GM23338 (cell line): ENCODE results near the gene ARAF. TPM values are rescaled to one million over a fixed set of nuclear protein-coding genes. Genes with fewer than 3 reads are reported as not detected.

ENCODE experiments used
- ATAC-seq: fragments of 200-7000 bp; cut with Tn5 transposase; 3 replicates; pipeline ENCODE4 v1.9.1; 2020
- DNase-seq: peaks from one replicate; pipeline ENCODE4 v3.0.0-alpha.2; 2015; ENCODE audit warnings: low spot score
- H2AFZ ChIP-seq: fragments of 200-600 bp; sonication (generic); 2 replicates; pipeline ENCODE4 v1.8.0; 2016; ENCODE audit warnings: antibody characterized with exemption, mild to moderate bottlenecking, moderate library complexity
- H3F3A ChIP-seq: fragments of 200-600 bp; sonication (generic); replicated peaks from 2 replicates; pipeline ENCODE4 v1.8.0; 2017; ENCODE audit warnings: antibody characterized with exemption, mixed run types, low read depth
- H3K27ac ChIP-seq: fragments of 200-600 bp; sonication (generic); 2 replicates; pipeline ENCODE4 v1.6.1; 2016; ENCODE audit warnings: low read depth
- H3K27me3 ChIP-seq: fragments of 200-600 bp; sonication (generic); 2 replicates; pipeline ENCODE4 v1.8.0; 2016; ENCODE audit warnings: mild to moderate bottlenecking, mixed run types, moderate library complexity; ENCODE audit not compliant: insufficient read depth
- H3K36me3 ChIP-seq: fragments of 200-600 bp; sonication (generic); 2 replicates; pipeline ENCODE4 v1.8.0; 2016; ENCODE audit warnings: mild to moderate bottlenecking; ENCODE audit not compliant: insufficient read depth
- H3K4me1 ChIP-seq: fragments of 200-600 bp; sonication (generic); 2 replicates; pipeline ENCODE4 v1.8.0; 2016; ENCODE audit warnings: mild to moderate bottlenecking, moderate library complexity; ENCODE audit not compliant: insufficient read depth
- H3K4me2 ChIP-seq: fragments of 200-600 bp; sonication (generic); 2 replicates; pipeline ENCODE4 v1.7.1; 2017; ENCODE audit warnings: mixed run types
- H3K4me3 ChIP-seq: fragments of 200-600 bp; sonication (generic); 2 replicates; pipeline ENCODE4 v1.6.1; 2016; ENCODE audit warnings: mixed run types
- H3K79me2 ChIP-seq: fragments of 200-600 bp; sonication (generic); replicated peaks from 2 replicates; pipeline ENCODE4 v1.8.0; 2017; ENCODE audit warnings: mild to moderate bottlenecking; ENCODE audit not compliant: insufficient read depth
- H3K9me2 ChIP-seq: fragments of 200-600 bp; sonication (generic); 2 replicates; pipeline ENCODE4 v1.8.0; 2017; ENCODE audit not compliant: insufficient read depth
- H4K20me1 ChIP-seq: fragments of 200-600 bp; sonication (generic); replicated peaks from 2 replicates; pipeline ENCODE4 v1.8.0; 2017; ENCODE audit warnings: mild to moderate bottlenecking; ENCODE audit not compliant: insufficient read depth
- H3K27ac Mint-ChIP-seq: 2 replicates; pipeline ENCODE4 v1.8.0; 2020; ENCODE audit warnings: inconsistent platforms, mild to moderate bottlenecking, moderate library complexity, mixed read lengths
- H3K27me3 Mint-ChIP-seq: 3 replicates; pipeline ENCODE4 v1.8.0; 2022; ENCODE audit warnings: low read depth, mild to moderate bottlenecking, moderate library complexity, mixed read lengths, inconsistent platforms; ENCODE audit not compliant: insufficient read depth, poor library complexity
- H3K36me3 Mint-ChIP-seq: 3 replicates; pipeline ENCODE4 v1.8.0; 2021; ENCODE audit warnings: low read depth, mild to moderate bottlenecking, inconsistent platforms, moderate library complexity, mixed read lengths
- H3K4me1 Mint-ChIP-seq: 3 replicates; pipeline ENCODE4 v1.8.0; 2020; ENCODE audit warnings: mild to moderate bottlenecking, inconsistent platforms, mixed read lengths
- H3K4me3 Mint-ChIP-seq: 3 replicates; pipeline ENCODE4 v1.8.0; 2021; ENCODE audit warnings: moderate library complexity, mild to moderate bottlenecking, inconsistent platforms, mixed read lengths
- H3K9me3 Mint-ChIP-seq: 3 replicates; pipeline ENCODE4 v1.8.0; 2020; ENCODE audit warnings: moderate library complexity, mild to moderate bottlenecking, inconsistent platforms, mixed read lengths
- CREB1 ChIP-seq: fragments of 250-450 bp; sonication (Bioruptor Pico); IDR thresholded peaks from 2 replicates; pipeline ENCODE4 v1.5.0; 2020; ENCODE audit warnings: low read depth, mild to moderate bottlenecking, moderate library complexity
- EZH2 ChIP-seq: fragments of 200-600 bp; sonication (generic); IDR thresholded peaks from one replicate; pipeline ENCODE4 v1.8.0; 2017; ENCODE audit warnings: antibody characterized with exemption, mild to moderate bottlenecking, low read depth; ENCODE audit not compliant: unreplicated experiment
- EZH2phosphoT487 ChIP-seq: fragments of 200-600 bp; sonication (generic); IDR thresholded peaks from one replicate; pipeline ENCODE4 v1.8.1; 2018; ENCODE audit warnings: antibody characterized with exemption; ENCODE audit not compliant: unreplicated experiment
- JUNB ChIP-seq: IDR thresholded peaks from one replicate; pipeline ENCODE4 v1.6.1; 2016; ENCODE audit warnings: antibody characterized with exemption; ENCODE audit not compliant: unreplicated experiment
- NANOG ChIP-seq: IDR thresholded peaks from 2 replicates; pipeline ENCODE4 v1.6.1; 2016; ENCODE audit warnings: antibody characterized with exemption, borderline replicate concordance
- POLR2AphosphoS5 ChIP-seq: IDR thresholded peaks from 2 replicates; pipeline ENCODE4 v1.6.1; 2016; ENCODE audit warnings: antibody characterized with exemption, low read depth
- STAT1 ChIP-seq: IDR thresholded peaks from one replicate; pipeline ENCODE4 v1.6.1; 2016; ENCODE audit warnings: antibody characterized with exemption; ENCODE audit not compliant: unreplicated experiment
- ZNF114 ChIP-seq: fragments of 250-450 bp; sonication (Bioruptor Pico); IDR thresholded peaks from 2 replicates; pipeline ENCODE4 v1.5.0; 2020; ENCODE audit warnings: mild to moderate bottlenecking, moderate library complexity
- ZNF331 ChIP-seq: fragments of 250-450 bp; sonication (Bioruptor Pico); IDR thresholded peaks from 2 replicates; pipeline ENCODE4 v1.5.0; 2020; ENCODE audit warnings: low read depth, mild to moderate bottlenecking, moderate library complexity
- polyA plus RNA-seq: library from polyadenylated mRNA; unstranded; fragments of >200 nt; fragmentation: Nextera tagmentation; extraction: Ambion mirVana; gene quantifications from 2 replicates; pipeline ENCODE4 v1.2.1, GENCODE V29; 2016
- total RNA-seq: library from RNA; depleted of rRNA; stranded (reverse); fragments of >200 nt; shearing (Covaris generic); gene quantifications from 2 replicates; pipeline ENCODE4 v1.2.3, GENCODE V29; 2014
- TF ChIP-seq, protein P1 (sequence below), 2 experiments: fragments of 200-600 bp in 1 of 2; sonication (generic) in 1 of 2; conservative IDR thresholded peaks; 2 replicates each; pipeline versions ENCODE4 v1.5.1 to v1.6.1; 2016 to 2017; ENCODE audit warnings: antibody characterized with exemption in 2 of 2, low read depth in 2 of 2, mild to moderate bottlenecking in 2 of 2, moderate library complexity in 1 of 2
- TF ChIP-seq, protein P2 (sequence below): IDR thresholded peaks from 2 replicates; pipeline ENCODE4 v1.6.1; 2016; ENCODE audit warnings: antibody characterized with exemption
- TF ChIP-seq, protein P3 (sequence below): fragments of 250-450 bp; sonication (Bioruptor Pico); IDR thresholded peaks from 2 replicates; pipeline ENCODE4 v1.5.0; 2020; ENCODE audit warnings: mild to moderate bottlenecking, moderate library complexity
- TF ChIP-seq, protein P4 (sequence below): IDR thresholded peaks from one replicate; pipeline ENCODE4 v1.6.1; 2018; ENCODE audit warnings: antibody characterized with exemption; ENCODE audit not compliant: unreplicated experiment

Gene ARAF
- total and polyA plus RNA-seq, 2 experiments from 2014 or later: 28.2 to 43.9 TPM

DNA sequence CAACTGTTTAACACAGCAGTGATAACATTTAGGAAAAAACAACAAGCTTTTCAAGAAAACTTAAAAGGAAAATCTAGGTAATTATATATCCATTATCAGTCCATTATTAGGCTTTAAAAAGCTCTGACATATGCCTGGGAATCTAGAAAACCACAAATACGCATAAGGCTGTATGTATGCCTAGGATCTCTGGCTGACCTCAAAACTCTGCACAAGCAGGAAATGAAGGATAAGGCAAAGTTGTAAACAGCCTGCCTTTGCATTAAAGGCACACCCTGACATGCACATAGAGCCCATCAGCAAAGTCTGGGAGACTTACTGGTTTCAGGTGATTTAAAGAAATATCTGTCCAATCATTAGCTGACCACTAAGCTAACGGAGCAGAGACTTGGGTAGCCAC, 35.3 kb downstream of the ARAF start:
- Mint-ChIP-seq H3K9me3 (no peaks in the 10 kb centered on the region), H3K27me3 (no peaks in the 10 kb centered on the region), H3K36me3 (peaks cover 7% of the 10 kb centered on the region; the same call in 2 of the 3 replicates), H3K27ac (no peak overlapping the region), H3K4me1 (no peaks in the 10 kb centered on the region), H3K4me3 (no peak overlapping the region)
- ATAC-seq (no peak), DNase-seq (no peak)
- Histone ChIP-seq H3K79me2 (no peaks in the 10 kb centered on the region), H3K9me2 (no peaks in the 10 kb centered on the region), H4K20me1 (no peaks in the 10 kb centered on the region), H2AFZ (no peak overlapping the region), H3K4me3 (no peak overlapping the region), H3K36me3 (no peaks in the 10 kb centered on the region), H3K27ac (no peak overlapping the region), H3K27me3 (no peaks in the 10 kb centered on the region), H3K4me2 (no peak overlapping the region), H3K4me1 (no peaks in the 10 kb centered on the region), H3F3A (no peaks in the 10 kb centered on the region)
- TF ChIP-seq, protein P1, sequence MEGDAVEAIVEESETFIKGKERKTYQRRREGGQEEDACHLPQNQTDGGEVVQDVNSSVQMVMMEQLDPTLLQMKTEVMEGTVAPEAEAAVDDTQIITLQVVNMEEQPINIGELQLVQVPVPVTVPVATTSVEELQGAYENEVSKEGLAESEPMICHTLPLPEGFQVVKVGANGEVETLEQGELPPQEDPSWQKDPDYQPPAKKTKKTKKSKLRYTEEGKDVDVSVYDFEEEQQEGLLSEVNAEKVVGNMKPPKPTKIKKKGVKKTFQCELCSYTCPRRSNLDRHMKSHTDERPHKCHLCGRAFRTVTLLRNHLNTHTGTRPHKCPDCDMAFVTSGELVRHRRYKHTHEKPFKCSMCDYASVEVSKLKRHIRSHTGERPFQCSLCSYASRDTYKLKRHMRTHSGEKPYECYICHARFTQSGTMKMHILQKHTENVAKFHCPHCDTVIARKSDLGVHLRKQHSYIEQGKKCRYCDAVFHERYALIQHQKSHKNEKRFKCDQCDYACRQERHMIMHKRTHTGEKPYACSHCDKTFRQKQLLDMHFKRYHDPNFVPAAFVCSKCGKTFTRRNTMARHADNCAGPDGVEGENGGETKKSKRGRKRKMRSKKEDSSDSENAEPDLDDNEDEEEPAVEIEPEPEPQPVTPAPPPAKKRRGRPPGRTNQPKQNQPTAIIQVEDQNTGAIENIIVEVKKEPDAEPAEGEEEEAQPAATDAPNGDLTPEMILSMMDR (conservative IDR thresholded peaks at IDR 0.05; ENCODE audit: low read depth in 2 of 2): no peak
- TF ChIP-seq ZNF331 (no peak), POLR2AphosphoS5 (no peak), CREB1 (CRISPR knock-in tag) (no peak), NANOG (no peak), STAT1 (no peak), JUNB (no peak), EZH2phosphoT487 (no peak), EZH2 (no peak), ZNF114 (CRISPR knock-in tag) (no peak)
- TF ChIP-seq, protein P2, sequence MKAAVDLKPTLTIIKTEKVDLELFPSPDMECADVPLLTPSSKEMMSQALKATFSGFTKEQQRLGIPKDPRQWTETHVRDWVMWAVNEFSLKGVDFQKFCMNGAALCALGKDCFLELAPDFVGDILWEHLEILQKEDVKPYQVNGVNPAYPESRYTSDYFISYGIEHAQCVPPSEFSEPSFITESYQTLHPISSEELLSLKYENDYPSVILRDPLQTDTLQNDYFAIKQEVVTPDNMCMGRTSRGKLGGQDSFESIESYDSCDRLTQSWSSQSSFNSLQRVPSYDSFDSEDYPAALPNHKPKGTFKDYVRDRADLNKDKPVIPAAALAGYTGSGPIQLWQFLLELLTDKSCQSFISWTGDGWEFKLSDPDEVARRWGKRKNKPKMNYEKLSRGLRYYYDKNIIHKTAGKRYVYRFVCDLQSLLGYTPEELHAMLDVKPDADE: no peak
- TF ChIP-seq, protein P3, sequence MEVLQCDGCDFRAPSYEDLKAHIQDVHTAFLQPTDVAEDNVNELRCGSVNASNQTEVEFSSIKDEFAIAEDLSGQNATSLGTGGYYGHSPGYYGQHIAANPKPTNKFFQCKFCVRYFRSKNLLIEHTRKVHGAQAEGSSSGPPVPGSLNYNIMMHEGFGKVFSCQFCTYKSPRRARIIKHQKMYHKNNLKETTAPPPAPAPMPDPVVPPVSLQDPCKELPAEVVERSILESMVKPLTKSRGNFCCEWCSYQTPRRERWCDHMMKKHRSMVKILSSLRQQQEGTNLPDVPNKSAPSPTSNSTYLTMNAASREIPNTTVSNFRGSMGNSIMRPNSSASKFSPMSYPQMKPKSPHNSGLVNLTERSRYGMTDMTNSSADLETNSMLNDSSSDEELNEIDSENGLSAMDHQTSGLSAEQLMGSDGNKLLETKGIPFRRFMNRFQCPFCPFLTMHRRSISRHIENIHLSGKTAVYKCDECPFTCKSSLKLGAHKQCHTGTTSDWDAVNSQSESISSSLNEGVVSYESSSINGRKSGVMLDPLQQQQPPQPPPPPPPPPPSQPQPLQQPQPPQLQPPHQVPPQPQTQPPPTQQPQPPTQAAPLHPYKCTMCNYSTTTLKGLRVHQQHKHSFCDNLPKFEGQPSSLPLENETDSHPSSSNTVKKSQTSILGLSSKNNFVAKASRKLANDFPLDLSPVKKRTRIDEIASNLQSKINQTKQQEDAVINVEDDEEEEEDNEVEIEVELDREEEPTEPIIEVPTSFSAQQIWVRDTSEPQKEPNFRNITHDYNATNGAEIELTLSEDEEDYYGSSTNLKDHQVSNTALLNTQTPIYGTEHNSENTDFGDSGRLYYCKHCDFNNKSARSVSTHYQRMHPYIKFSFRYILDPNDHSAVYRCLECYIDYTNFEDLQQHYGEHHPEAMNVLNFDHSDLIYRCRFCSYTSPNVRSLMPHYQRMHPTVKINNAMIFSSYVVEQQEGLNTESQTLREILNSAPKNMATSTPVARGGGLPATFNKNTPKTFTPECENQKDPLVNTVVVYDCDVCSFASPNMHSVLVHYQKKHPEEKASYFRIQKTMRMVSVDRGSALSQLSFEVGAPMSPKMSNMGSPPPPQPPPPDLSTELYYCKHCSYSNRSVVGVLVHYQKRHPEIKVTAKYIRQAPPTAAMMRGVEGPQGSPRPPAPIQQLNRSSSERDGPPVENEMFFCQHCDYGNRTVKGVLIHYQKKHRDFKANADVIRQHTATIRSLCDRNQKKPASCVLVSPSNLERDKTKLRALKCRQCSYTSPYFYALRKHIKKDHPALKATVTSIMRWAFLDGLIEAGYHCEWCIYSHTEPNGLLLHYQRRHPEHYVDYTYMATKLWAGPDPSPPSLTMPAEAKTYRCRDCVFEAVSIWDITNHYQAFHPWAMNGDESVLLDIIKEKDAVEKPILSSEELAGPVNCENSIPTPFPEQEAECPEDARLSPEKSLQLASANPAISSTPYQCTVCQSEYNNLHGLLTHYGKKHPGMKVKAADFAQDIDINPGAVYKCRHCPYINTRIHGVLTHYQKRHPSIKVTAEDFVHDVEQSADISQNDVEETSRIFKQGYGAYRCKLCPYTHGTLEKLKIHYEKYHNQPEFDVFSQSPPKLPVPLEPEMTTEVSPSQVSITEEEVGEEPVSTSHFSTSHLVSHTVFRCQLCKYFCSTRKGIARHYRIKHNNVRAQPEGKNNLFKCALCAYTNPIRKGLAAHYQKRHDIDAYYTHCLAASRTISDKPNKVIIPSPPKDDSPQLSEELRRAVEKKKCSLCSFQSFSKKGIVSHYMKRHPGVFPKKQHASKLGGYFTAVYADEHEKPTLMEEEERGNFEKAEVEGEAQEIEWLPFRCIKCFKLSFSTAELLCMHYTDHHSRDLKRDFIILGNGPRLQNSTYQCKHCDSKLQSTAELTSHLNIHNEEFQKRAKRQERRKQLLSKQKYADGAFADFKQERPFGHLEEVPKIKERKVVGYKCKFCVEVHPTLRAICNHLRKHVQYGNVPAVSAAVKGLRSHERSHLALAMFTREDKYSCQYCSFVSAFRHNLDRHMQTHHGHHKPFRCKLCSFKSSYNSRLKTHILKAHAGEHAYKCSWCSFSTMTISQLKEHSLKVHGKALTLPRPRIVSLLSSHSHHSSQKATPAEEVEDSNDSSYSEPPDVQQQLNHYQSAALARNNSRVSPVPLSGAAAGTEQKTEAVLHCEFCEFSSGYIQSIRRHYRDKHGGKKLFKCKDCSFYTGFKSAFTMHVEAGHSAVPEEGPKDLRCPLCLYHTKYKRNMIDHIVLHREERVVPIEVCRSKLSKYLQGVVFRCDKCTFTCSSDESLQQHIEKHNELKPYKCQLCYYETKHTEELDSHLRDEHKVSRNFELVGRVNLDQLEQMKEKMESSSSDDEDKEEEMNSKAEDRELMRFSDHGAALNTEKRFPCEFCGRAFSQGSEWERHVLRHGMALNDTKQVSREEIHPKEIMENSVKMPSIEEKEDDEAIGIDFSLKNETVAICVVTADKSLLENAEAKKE (CRISPR knock-in tag): no peak
- TF ChIP-seq, protein P4, sequence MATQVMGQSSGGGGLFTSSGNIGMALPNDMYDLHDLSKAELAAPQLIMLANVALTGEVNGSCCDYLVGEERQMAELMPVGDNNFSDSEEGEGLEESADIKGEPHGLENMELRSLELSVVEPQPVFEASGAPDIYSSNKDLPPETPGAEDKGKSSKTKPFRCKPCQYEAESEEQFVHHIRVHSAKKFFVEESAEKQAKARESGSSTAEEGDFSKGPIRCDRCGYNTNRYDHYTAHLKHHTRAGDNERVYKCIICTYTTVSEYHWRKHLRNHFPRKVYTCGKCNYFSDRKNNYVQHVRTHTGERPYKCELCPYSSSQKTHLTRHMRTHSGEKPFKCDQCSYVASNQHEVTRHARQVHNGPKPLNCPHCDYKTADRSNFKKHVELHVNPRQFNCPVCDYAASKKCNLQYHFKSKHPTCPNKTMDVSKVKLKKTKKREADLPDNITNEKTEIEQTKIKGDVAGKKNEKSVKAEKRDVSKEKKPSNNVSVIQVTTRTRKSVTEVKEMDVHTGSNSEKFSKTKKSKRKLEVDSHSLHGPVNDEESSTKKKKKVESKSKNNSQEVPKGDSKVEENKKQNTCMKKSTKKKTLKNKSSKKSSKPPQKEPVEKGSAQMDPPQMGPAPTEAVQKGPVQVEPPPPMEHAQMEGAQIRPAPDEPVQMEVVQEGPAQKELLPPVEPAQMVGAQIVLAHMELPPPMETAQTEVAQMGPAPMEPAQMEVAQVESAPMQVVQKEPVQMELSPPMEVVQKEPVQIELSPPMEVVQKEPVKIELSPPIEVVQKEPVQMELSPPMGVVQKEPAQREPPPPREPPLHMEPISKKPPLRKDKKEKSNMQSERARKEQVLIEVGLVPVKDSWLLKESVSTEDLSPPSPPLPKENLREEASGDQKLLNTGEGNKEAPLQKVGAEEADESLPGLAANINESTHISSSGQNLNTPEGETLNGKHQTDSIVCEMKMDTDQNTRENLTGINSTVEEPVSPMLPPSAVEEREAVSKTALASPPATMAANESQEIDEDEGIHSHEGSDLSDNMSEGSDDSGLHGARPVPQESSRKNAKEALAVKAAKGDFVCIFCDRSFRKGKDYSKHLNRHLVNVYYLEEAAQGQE: no peak
